Tibial nerve (tissue), 3 donors: Measurements from ENCODE around the gene FAT1.

Experiments
- POLR2A ChIP-seq, 2 donors: fragments of 450-650 bp; IDR thresholded peaks; one replicate each; pipeline ENCODE4 v1.6.1; 2017; ENCODE audit warnings: antibody characterized with exemption in 2 of 2, mild to moderate bottlenecking in 2 of 2, moderate library complexity in 2 of 2
- TF ChIP-seq, protein P1 (sequence below), 5 experiments: fragments of 200-600 bp in 3 of 5; fragments of 450-650 bp in 2 of 5; sonication (generic) in 3 of 5; IDR thresholded peaks; one replicate each; pipeline ENCODE4 v1.5.1; 2016 to 2019; ENCODE audit warnings: antibody characterized with exemption in 5 of 5, mild to moderate bottlenecking in 3 of 5, moderate library complexity in 2 of 5

DNA sequence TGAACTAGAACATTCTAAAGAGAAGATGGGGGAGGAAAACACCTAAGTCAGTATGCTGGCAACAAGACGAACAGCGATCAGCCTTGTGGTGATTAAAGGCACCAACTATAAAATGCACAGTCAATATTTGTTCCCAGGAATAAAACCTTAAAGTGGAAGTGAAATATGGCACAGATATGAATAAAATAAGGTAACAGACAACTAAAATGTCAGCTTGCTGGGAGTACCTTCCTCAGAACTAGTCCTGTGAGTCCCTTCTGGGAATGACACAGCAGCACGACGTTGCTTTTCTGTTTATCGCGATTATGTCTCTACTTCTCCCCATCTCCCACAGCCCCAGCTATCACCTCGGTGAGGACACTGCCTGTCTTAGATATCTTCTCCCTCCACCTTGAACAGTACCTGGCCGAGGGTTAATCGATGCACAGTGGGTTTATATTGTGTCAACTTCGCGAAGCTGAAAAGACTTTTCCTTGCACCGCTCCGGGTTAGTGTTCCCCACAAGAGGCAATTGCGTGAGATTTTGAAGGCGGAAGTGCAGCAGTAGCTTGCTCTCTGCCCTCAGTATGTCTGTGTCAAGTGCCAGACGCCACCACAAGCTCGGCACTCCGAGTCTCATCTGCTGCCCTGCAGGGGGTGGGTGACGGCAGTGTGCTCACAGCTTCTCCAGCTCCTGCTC is 185.7 kb downstream of the FAT1 start:
- TF ChIP-seq, protein P1, sequence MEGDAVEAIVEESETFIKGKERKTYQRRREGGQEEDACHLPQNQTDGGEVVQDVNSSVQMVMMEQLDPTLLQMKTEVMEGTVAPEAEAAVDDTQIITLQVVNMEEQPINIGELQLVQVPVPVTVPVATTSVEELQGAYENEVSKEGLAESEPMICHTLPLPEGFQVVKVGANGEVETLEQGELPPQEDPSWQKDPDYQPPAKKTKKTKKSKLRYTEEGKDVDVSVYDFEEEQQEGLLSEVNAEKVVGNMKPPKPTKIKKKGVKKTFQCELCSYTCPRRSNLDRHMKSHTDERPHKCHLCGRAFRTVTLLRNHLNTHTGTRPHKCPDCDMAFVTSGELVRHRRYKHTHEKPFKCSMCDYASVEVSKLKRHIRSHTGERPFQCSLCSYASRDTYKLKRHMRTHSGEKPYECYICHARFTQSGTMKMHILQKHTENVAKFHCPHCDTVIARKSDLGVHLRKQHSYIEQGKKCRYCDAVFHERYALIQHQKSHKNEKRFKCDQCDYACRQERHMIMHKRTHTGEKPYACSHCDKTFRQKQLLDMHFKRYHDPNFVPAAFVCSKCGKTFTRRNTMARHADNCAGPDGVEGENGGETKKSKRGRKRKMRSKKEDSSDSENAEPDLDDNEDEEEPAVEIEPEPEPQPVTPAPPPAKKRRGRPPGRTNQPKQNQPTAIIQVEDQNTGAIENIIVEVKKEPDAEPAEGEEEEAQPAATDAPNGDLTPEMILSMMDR (IDR thresholded peaks at IDR 0.05): no peak
- no peak for TF ChIP-seq POLR2A (IDR thresholded peaks at IDR 0.05)
